Ishikawa (cell line): ENCODE data around the gene GCM1.

Experiments
- CEBPB ChIP-seq: IDR thresholded peaks from 2 replicates; pipeline ENCODE4 v1.6.1; 2012
- CREB1 ChIP-seq: IDR thresholded peaks from 2 replicates; pipeline ENCODE4 v1.6.1; 2012; ENCODE audit warnings: low read depth
- EGR1 ChIP-seq: IDR thresholded peaks from 2 replicates; pipeline ENCODE4 v1.6.1; 2012
- EP300 ChIP-seq: IDR thresholded peaks from 2 replicates; pipeline ENCODE4 v1.6.1; 2012; ENCODE audit warnings: borderline replicate concordance
- FOXM1 ChIP-seq: IDR thresholded peaks from 2 replicates; pipeline ENCODE4 v1.6.1; 2012; ENCODE audit warnings: low read depth, borderline replicate concordance
- NFIC ChIP-seq: IDR thresholded peaks from 2 replicates; pipeline ENCODE4 v1.6.1; 2012
- RAD21 ChIP-seq: IDR thresholded peaks from 2 replicates; pipeline ENCODE4 v1.6.1; 2012; ENCODE audit warnings: low read depth
- TAF1 ChIP-seq: IDR thresholded peaks from 2 replicates; pipeline ENCODE4 v1.6.1; 2012; ENCODE audit warnings: low read depth, mild to moderate bottlenecking
- TCF12 ChIP-seq: IDR thresholded peaks from 2 replicates; pipeline ENCODE4 v1.6.1; 2012; ENCODE audit warnings: low read depth
- TEAD4 ChIP-seq: IDR thresholded peaks from 2 replicates; pipeline ENCODE4 v1.6.1; 2012
- YY1 ChIP-seq: IDR thresholded peaks from 2 replicates; pipeline ENCODE4 v1.6.1; 2012; ENCODE audit warnings: low read depth
- ZBTB7A ChIP-seq: IDR thresholded peaks from 2 replicates; pipeline ENCODE4 v1.6.1; 2012; ENCODE audit warnings: low read depth
- TF ChIP-seq, protein P1 (sequence below): IDR thresholded peaks from 2 replicates; pipeline ENCODE4 v1.6.1; 2012
- TF ChIP-seq, protein P2 (sequence below): IDR thresholded peaks from 2 replicates; pipeline ENCODE4 v1.6.1; 2012
- TF ChIP-seq, protein P3 (sequence below): IDR thresholded peaks from 2 replicates; pipeline ENCODE4 v1.6.1; 2012; ENCODE audit warnings: low read depth, mild to moderate bottlenecking

Gene GCM1

DNA sequence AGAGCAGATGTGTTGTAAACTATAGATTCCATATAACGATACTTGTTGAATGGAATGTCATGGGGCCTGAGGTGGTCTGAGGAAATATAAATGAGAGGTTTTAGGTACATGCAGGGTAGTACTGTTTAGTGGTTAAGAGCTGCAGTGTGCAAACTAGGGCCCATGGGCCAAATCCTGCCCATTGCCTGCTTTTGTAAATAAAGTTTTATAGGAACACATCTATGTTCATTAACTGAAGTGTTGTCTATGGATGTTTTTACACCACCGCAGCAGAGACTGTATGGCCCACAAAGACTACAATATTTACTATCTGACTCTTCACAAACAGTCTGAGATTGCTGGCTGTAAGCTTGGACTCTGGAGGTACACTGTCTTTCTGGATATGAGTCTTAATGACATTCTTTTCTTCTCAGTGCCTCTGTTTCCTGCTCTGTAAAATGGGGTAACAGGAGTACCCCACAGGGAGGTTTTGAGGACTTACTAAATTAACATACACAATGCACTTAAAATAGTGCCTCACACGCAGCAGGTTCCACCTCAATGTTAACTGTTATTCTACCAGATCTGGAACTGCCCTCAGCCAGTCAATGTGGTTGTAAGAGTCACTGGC lies 12.5 kb downstream of the GCM1 start:
- no peak for TF ChIP-seq CREB1
- TF ChIP-seq, protein P1, sequence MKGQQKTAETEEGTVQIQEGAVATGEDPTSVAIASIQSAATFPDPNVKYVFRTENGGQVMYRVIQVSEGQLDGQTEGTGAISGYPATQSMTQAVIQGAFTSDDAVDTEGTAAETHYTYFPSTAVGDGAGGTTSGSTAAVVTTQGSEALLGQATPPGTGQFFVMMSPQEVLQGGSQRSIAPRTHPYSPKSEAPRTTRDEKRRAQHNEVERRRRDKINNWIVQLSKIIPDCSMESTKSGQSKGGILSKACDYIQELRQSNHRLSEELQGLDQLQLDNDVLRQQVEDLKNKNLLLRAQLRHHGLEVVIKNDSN = no peak
- TF ChIP-seq EP300 = no peak
- TF ChIP-seq RAD21 = no peak
- no peak for TF ChIP-seq TAF1
- no peak for TF ChIP-seq CEBPB
- no peak for TF ChIP-seq TCF12
- no peak for TF ChIP-seq TEAD4
- TF ChIP-seq, protein P2, sequence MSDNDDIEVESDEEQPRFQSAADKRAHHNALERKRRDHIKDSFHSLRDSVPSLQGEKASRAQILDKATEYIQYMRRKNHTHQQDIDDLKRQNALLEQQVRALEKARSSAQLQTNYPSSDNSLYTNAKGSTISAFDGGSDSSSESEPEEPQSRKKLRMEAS = no peak
- TF ChIP-seq, protein P3, sequence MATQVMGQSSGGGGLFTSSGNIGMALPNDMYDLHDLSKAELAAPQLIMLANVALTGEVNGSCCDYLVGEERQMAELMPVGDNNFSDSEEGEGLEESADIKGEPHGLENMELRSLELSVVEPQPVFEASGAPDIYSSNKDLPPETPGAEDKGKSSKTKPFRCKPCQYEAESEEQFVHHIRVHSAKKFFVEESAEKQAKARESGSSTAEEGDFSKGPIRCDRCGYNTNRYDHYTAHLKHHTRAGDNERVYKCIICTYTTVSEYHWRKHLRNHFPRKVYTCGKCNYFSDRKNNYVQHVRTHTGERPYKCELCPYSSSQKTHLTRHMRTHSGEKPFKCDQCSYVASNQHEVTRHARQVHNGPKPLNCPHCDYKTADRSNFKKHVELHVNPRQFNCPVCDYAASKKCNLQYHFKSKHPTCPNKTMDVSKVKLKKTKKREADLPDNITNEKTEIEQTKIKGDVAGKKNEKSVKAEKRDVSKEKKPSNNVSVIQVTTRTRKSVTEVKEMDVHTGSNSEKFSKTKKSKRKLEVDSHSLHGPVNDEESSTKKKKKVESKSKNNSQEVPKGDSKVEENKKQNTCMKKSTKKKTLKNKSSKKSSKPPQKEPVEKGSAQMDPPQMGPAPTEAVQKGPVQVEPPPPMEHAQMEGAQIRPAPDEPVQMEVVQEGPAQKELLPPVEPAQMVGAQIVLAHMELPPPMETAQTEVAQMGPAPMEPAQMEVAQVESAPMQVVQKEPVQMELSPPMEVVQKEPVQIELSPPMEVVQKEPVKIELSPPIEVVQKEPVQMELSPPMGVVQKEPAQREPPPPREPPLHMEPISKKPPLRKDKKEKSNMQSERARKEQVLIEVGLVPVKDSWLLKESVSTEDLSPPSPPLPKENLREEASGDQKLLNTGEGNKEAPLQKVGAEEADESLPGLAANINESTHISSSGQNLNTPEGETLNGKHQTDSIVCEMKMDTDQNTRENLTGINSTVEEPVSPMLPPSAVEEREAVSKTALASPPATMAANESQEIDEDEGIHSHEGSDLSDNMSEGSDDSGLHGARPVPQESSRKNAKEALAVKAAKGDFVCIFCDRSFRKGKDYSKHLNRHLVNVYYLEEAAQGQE = no peak
- no peak for TF ChIP-seq NFIC
- no peak for TF ChIP-seq FOXM1
- TF ChIP-seq ZBTB7A = no peak
- TF ChIP-seq EGR1 = no peak
- TF ChIP-seq YY1 = no peak

DNA sequence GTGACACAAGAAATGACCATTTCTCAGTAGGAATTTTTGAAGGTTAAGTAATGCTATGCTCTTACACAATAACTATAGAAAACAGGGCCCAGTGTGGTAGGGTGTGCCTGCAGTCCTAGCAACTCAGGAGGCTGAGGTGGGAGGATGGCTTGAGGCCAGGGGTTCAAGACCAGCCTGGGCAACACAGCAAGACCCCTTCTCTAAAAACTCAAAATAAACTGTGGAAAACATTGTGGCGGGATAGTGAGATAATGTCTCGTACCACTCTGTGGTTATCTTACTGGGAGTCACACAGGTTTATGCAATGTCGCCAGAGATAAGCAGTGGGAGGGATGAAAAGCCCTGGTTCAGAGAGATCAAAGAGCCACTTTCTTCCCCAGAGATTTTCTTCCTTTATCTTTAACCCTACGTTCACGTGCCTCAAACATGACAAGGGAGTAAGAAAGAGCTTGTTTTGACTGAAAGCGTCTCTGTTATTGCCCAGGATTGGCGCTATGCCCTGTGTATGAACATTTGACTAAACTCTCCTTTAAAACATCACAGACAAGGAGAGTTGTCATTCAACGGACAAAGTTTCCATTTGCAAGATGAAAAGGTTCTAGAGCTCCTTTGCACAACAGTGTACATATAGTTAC lies 13.9 kb downstream of the GCM1 start:
- TF ChIP-seq EP300 (no peak), FOXM1 (no peak), TCF12 (no peak), EGR1 (no peak), TAF1 (no peak), CEBPB (no peak), YY1 (no peak), CREB1 (no peak)
- TF ChIP-seq, protein P2 = no peak

DNA sequence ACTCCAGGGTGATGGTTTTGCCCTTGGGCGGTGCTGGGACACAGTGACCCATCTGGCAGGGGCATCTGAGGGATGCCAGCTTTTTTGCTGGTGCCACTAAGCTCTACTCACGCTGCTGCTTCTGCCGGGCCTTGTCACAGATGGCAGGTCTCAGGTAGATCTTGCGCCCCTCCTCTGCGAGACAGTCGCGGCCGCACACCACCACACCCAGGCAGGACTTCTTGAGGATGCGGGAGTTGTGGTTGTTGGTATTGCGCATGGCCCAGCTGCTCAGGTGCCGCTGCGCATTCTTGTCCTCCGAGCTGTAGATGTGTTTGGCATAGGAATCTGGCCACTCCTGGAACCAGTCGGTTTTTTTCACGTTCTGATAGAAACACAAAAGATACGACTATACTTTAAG lies 14.7 kb downstream of the GCM1 start:
- no peak for TF ChIP-seq CEBPB

DNA sequence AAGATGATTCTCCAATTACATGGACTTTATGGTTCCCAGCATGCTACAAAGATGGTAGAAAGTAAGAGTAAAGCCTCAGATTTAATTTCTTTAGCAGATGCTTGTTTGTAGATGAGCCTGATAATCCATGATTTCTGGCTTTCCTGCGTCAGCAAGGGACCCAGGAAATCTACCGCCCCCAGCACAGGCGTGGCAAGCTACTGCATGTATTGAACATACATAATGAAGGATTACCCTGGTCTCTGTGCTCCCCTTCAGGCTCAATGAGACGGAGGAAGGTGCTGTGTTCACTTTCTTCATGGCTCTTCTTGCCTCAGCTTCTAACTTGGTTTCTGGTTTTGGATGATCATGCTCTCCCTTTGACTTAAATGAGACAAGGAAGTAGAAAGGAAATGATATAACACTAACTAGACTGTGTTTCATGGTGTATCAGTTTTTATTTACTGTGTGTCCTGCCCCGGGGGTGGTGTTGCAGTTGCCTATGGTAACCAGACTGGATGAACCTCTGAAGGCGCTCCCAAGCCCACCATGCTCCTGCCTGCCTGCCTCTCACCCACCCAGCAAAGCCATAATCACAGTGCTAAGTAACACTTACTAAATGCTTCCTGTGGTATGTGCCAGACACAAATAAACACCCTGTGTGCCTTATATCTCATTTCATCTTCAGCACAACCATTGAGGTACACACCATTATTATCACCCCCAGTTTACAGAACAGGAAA lies 17.9 kb downstream of the GCM1 start:
- TF ChIP-seq EP300 = no peak
- TF ChIP-seq NFIC = no peak
- TF ChIP-seq, protein P3 = no peak
- TF ChIP-seq, protein P2 = no peak
- no peak for TF ChIP-seq FOXM1
- no peak for TF ChIP-seq TAF1
- TF ChIP-seq, protein P1 = no peak
- TF ChIP-seq CEBPB = no peak
- no peak for TF ChIP-seq CREB1
- no peak for TF ChIP-seq YY1
- no peak for TF ChIP-seq TEAD4

DNA sequence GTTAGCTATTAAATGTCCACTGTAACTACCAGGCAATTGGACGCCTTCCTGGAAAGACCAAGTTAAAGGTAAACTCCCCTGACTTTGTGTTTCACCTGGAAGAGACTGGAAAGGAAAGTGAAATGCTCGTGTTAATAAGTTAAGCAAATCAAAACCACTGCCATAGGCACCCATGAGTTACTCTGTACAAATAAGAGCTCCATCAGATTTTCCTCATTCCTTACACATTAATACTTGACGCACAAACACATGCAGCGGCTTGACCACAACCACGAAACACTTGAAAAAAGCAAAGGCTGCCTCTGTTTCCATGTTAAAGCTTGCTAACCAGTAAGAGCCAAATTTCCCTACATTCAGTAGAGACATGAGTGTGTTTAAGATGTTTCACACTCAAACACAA lies 19.8 kb downstream of the GCM1 start:
- no peak for TF ChIP-seq CREB1
- TF ChIP-seq, protein P2 = no peak
- TF ChIP-seq NFIC = no peak
- TF ChIP-seq TCF12 = no peak
- no peak for TF ChIP-seq TAF1
- no peak for TF ChIP-seq YY1
- TF ChIP-seq ZBTB7A = no peak
- TF ChIP-seq, protein P3 = no peak
- TF ChIP-seq CEBPB = no peak
- TF ChIP-seq FOXM1 = no peak
- TF ChIP-seq RAD21 = no peak
- TF ChIP-seq EP300 = no peak
- TF ChIP-seq, protein P1 = no peak
- TF ChIP-seq EGR1 = no peak
- no peak for TF ChIP-seq TEAD4
